Keratinocyte (primary cell): Measurements from ENCODE around the gene NF2.

ENCODE experiments used
- CTCF ChIP-seq, 3 experiments: IDR thresholded peaks in 1 of 3; conservative IDR thresholded peaks in 1 of 3; optimal IDR thresholded peaks in 1 of 3; 2 replicates in 2 of 3; 3 replicates in 1 of 3; pipeline versions ENCODE3 to v1.5.1; 2011; ENCODE audit warnings: low read length in 3 of 3, mild to moderate bottlenecking in 3 of 3, moderate library complexity in 2 of 3, control low read depth in 1 of 3, inconsistent platforms in 1 of 3; ENCODE audit not compliant: insufficient read depth in 2 of 3; ENCODE audit errors: extremely low read depth in 1 of 3
- EZH2 ChIP-seq: IDR thresholded peaks from one replicate; pipeline ENCODE4 v1.6.1; 2012; ENCODE audit warnings: inconsistent platforms, mild to moderate bottlenecking, low read length, moderate library complexity

- TF ChIP-seq CTCF (optimal IDR thresholded peaks at IDR 0.05 in 1 of 3, IDR thresholded peaks at IDR 0.05 in 1 of 3, conservative IDR thresholded peaks at IDR 0.05 in 1 of 3; ENCODE audit: extremely low read depth in 1 of 3, insufficient read depth in 2 of 3, low read length in 3 of 3) (no peak), EZH2 (no peak)
Observed at GRCh38 chr22:29668673-29669072, 65.2 kb downstream of the NF2 start.
